Stimulated activated CD4-positive, alpha-beta T cell treated with anti-CD3 and anti-CD28 coated beads, Interleukin-4, amount 100 ng/mL, for 1 hour (primary cell): ENCODE data around the gene GALNT7.
A peak's percentile ranks its signal among the peaks of the same experiment; 100 is the strongest.

Experiments used
- DNase-seq: peaks from one replicate; pipeline ENCODE4 v3.0.0-alpha.2; 2020

Gene GALNT7

GRCh38 chr4:173270312-173271027 is 101.9 kb downstream of the GALNT7 start:
- DNase-seq, result no peak

- DNase-seq, result no peak
Measured at GRCh38 chr4:173272314-173272713, 103.7 kb downstream of the GALNT7 start.

- DNase-seq, result no peak
Measured at GRCh38 chr4:173272996-173273395, 104.4 kb downstream of the GALNT7 start.

- no peak for DNase-seq
Measured at GRCh38 chr4:173273941-173274340, 105.3 kb downstream of the GALNT7 start.

GRCh38 chr4:173274744-173275143 is 106.1 kb downstream of the GALNT7 start:
- DNase-seq, result no peak

- DNase-seq, result no peak
Measured at GRCh38 chr4:173275150-173275549, 106.5 kb downstream of the GALNT7 start.

GRCh38 chr4:173277340-173277739 is 108.7 kb downstream of the GALNT7 start:
- DNase-seq, result no peak

- no peak for DNase-seq
Measured at GRCh38 chr4:173280998-173281397, 112.4 kb downstream of the GALNT7 start.

- DNase-seq, result no peak
Measured at GRCh38 chr4:173281406-173282255, 113.0 kb downstream of the GALNT7 start.

- DNase-seq, result no peak
Measured at GRCh38 chr4:173282256-173282562, 113.6 kb downstream of the GALNT7 start.

- no peak for DNase-seq
Measured at GRCh38 chr4:173282626-173283025, 114.0 kb downstream of the GALNT7 start.

GRCh38 chr4:173284463-173284862 is 115.9 kb downstream of the GALNT7 start:
- no peak for DNase-seq

GRCh38 chr4:173287486-173287885 is 118.9 kb downstream of the GALNT7 start:
- DNase-seq, result no peak

- DNase-seq, result peak; percentile 64
Measured at GRCh38 chr4:173288296-173288695, 119.7 kb downstream of the GALNT7 start.

- DNase-seq, result no peak
Measured at GRCh38 chr4:173288698-173289352, 120.2 kb downstream of the GALNT7 start.

GRCh38 chr4:173289353-173289727 is 120.7 kb downstream of the GALNT7 start:
- no peak for DNase-seq

- no peak for DNase-seq
Measured at GRCh38 chr4:173291899-173292298, 123.3 kb downstream of the GALNT7 start.

GRCh38 chr4:173293663-173294062 is 125.1 kb downstream of the GALNT7 start:
- no peak for DNase-seq

- DNase-seq, result no peak
Measured at GRCh38 chr4:173294444-173294843, 125.8 kb downstream of the GALNT7 start.

- DNase-seq, result no peak
Measured at GRCh38 chr4:173301518-173302201, 133.0 kb downstream of the GALNT7 start.

- DNase-seq, result no peak
Measured at GRCh38 chr4:173307778-173308177, 139.2 kb downstream of the GALNT7 start.

GRCh38 chr4:173311368-173311767 is 142.8 kb downstream of the GALNT7 start:
- DNase-seq, result no peak

- DNase-seq, result no peak
Measured at GRCh38 chr4:173314715-173315114, 146.1 kb downstream of the GALNT7 start.
